ENCODE results near the gene ATRNL1. TPM values are rescaled to one million over a fixed set of nuclear protein-coding genes. Genes with fewer than 3 reads are reported as not detected.

ATRNL1 gene
- total RNA-seq, 2 donors from 2014 or later: 5.1 to 22.9 TPM

- Histone ChIP-seq H3K27ac (no peak overlapping the region), H3K9me3 (no peaks in the 10 kb centered on the region), H3K36me3 (no peaks in the 10 kb centered on the region), H3K27me3 (replicated peaks; ENCODE audit: insufficient read depth) (no peaks in the 10 kb centered on the region), H3K4me1 (replicated peaks) (no peaks in the 10 kb centered on the region), H3K4me3 (no peak overlapping the region)
- DNase-seq (ENCODE audit: low spot score): no peak
- intact Hi-C loops (cut with DNase I): no loop called here
- no peak for TF ChIP-seq POLR2A (IDR thresholded peaks at IDR 0.05)
- TF ChIP-seq CTCF (IDR thresholded peaks at IDR 0.05): no peak
- TF ChIP-seq POLR2AphosphoS5 (IDR thresholded peaks at IDR 0.05): no peak
- 46% methylated on average over 6 of the region's 6 CpGs for WGBS
Observed at GRCh38 chr10:115879372-115880089, 786.4 kb downstream of the ATRNL1 start.

- H3K36me3 ChIP-seq: no peaks in the 10 kb centered on the region
- H3K4me1 ChIP-seq (replicated peaks): no peaks in the 10 kb centered on the region
- WGBS: 76% methylated on average over 4 of the region's 4 CpGs
- H3K27me3 ChIP-seq (replicated peaks; ENCODE audit: insufficient read depth): no peaks in the 10 kb centered on the region
- no peaks in the 10 kb centered on the region for H3K9me3 ChIP-seq
- intact Hi-C loops (cut with DNase I): no loop called here
- no peak for DNase-seq (ENCODE audit: low spot score)
- H3K4me3 ChIP-seq: no peak overlapping the region
- no peak for TF ChIP-seq CTCF (IDR thresholded peaks at IDR 0.05)
- no peak for TF ChIP-seq POLR2A (IDR thresholded peaks at IDR 0.05)
- no peak for TF ChIP-seq POLR2AphosphoS5 (IDR thresholded peaks at IDR 0.05)
- no peak overlapping the region for H3K27ac ChIP-seq
Observed at GRCh38 chr10:115882021-115882420, 788.9 kb downstream of the ATRNL1 start.

GRCh38 chr10:115883372-115883771, 790.2 kb downstream of the ATRNL1 start:
- Histone ChIP-seq H3K27me3 (replicated peaks; ENCODE audit: insufficient read depth) (no peaks in the 10 kb centered on the region), H3K4me3 (no peak overlapping the region), H3K27ac (no peak overlapping the region), H3K36me3 (no peaks in the 10 kb centered on the region), H3K9me3 (no peaks in the 10 kb centered on the region), H3K4me1 (replicated peaks) (no peaks in the 10 kb centered on the region)
- DNase-seq (ENCODE audit: low spot score): no peak
- no peak for TF ChIP-seq CTCF (IDR thresholded peaks at IDR 0.05)
- TF ChIP-seq POLR2A (IDR thresholded peaks at IDR 0.05): no peak
- TF ChIP-seq POLR2AphosphoS5 (IDR thresholded peaks at IDR 0.05): no peak
- intact Hi-C loops (cut with DNase I): no loop called here
- 93% methylated on average over 1 of the region's 1 CpG for WGBS

- Histone ChIP-seq H3K9me3 (no peaks in the 10 kb centered on the region), H3K27ac (no peak overlapping the region), H3K4me3 (no peak overlapping the region), H3K27me3 (replicated peaks; ENCODE audit: insufficient read depth) (no peaks in the 10 kb centered on the region), H3K36me3 (no peaks in the 10 kb centered on the region), H3K4me1 (replicated peaks) (no peaks in the 10 kb centered on the region)
- intact Hi-C loops (cut with DNase I): no loop called here
- WGBS: 88% methylated on average over 5 of the region's 5 CpGs
- no peak for DNase-seq (ENCODE audit: low spot score)
- TF ChIP-seq POLR2AphosphoS5 (IDR thresholded peaks at IDR 0.05) (no peak), CTCF (IDR thresholded peaks at IDR 0.05) (no peak), POLR2A (IDR thresholded peaks at IDR 0.05) (no peak)
Observed at GRCh38 chr10:115884331-115884730, 791.2 kb downstream of the ATRNL1 start.

GRCh38 chr10:115895166-115895565, 802.0 kb downstream of the ATRNL1 start:
- TF ChIP-seq CTCF (IDR thresholded peaks at IDR 0.05) (no peak), POLR2AphosphoS5 (IDR thresholded peaks at IDR 0.05) (no peak), POLR2A (IDR thresholded peaks at IDR 0.05) (no peak)
- DNase-seq (ENCODE audit: low spot score): no peak
- H3K9me3 ChIP-seq: no peaks in the 10 kb centered on the region
- intact Hi-C loops (cut with DNase I): no loop called here
- no peak overlapping the region for H3K4me3 ChIP-seq
- WGBS: 64% methylated on average over 7 of the region's 7 CpGs
- no peaks in the 10 kb centered on the region for H3K36me3 ChIP-seq
- no peaks in the 10 kb centered on the region for H3K27me3 ChIP-seq (replicated peaks; ENCODE audit: insufficient read depth)
- no peak overlapping the region for H3K27ac ChIP-seq
- H3K4me1 ChIP-seq (replicated peaks): no peaks in the 10 kb centered on the region

Measured in prostate gland (tissue), 2 donors.